Ureter (tissue), 1 donor: ENCODE data around the gene S100A7. TPM values are rescaled to one million over a fixed set of nuclear protein-coding genes. Genes with fewer than 3 reads are reported as not detected.
"Not testable (repeated sequence)": the region's sequence is repeated elsewhere in the genome, so short reads cannot be mapped to it uniquely, and the experiment has no call there.

ENCODE experiments used
- DNase-seq: peaks from one replicate; pipeline ENCODE4 v3.0.0-alpha.2; 2020; ENCODE audit warnings: low spot score
- total RNA-seq: library from RNA; stranded (reverse); gene quantifications from one replicate; pipeline ENCODE4 v1.2.4, GENCODE V29; 2023
- donor health status: DM: yes; HTN: yes; CAD: no.

S100A7 gene
- total RNA-seq, 1 donor from 2014 or later = not detected

GRCh38 chr1:153476491-153477093 lies 16.1 kb upstream of the S100A7 start:
- no peak for DNase-seq

- DNase-seq = no peak
These were observed 14.8 kb upstream of the S100A7 start for GRCh38 chr1:153475282-153475681.

GRCh38 chr1:153474347-153474746 lies 13.9 kb upstream of the S100A7 start:
- no peak for DNase-seq

GRCh38 chr1:153470707-153471106 lies 10.3 kb upstream of the S100A7 start:
- no peak for DNase-seq

- no peak for DNase-seq
These were observed 6.5 kb upstream of the S100A7 start for GRCh38 chr1:153466908-153467307.

GRCh38 chr1:153465811-153466636 lies 5.6 kb upstream of the S100A7 start:
- peak; percentile 63 for DNase-seq

GRCh38 chr1:153462741-153463140 lies 2.3 kb upstream of the S100A7 start:
- DNase-seq = not testable (repeated sequence)

- no peak for DNase-seq
These were observed 796 bp downstream of the S100A7 start for GRCh38 chr1:153459655-153460054.

GRCh38 chr1:153456396-153456795 lies 4.1 kb downstream of the S100A7 start:
- DNase-seq = no peak

- not testable (repeated sequence) for DNase-seq
These were observed 11.6 kb downstream of the S100A7 start for GRCh38 chr1:153448851-153449250.

GRCh38 chr1:153447498-153448170 lies 12.8 kb downstream of the S100A7 start:
- DNase-seq = no peak

- no peak for DNase-seq
These were observed 16.4 kb downstream of the S100A7 start for GRCh38 chr1:153444078-153444477.

- DNase-seq = no peak
These were observed 17.0 kb downstream of the S100A7 start for GRCh38 chr1:153443486-153443885.

GRCh38 chr1:153441238-153441755 lies 19.2 kb downstream of the S100A7 start:
- no peak for DNase-seq

- no peak for DNase-seq
These were observed 21.2 kb downstream of the S100A7 start for GRCh38 chr1:153439273-153439672.

- no peak for DNase-seq
These were observed 21.9 kb downstream of the S100A7 start for GRCh38 chr1:153438599-153438998.

- DNase-seq = no peak
These were observed 23.2 kb downstream of the S100A7 start for GRCh38 chr1:153437236-153437635.

GRCh38 chr1:153434746-153435455 lies 25.6 kb downstream of the S100A7 start:
- DNase-seq = no peak

GRCh38 chr1:153432874-153433681 lies 27.4 kb downstream of the S100A7 start:
- no peak for DNase-seq

GRCh38 chr1:153431928-153432327 lies 28.5 kb downstream of the S100A7 start:
- no peak for DNase-seq

- no peak for DNase-seq
These were observed 29.0 kb downstream of the S100A7 start for GRCh38 chr1:153431427-153431826.
